GM13976 (cell line): Measurements from ENCODE around the gene SNX8.

Source experiments
- DNase-seq: peaks from one replicate; pipeline ENCODE4 v3.0.0; 2012; ENCODE audit warnings: low spot score
- in situ Hi-C: fragments of 300-500 bp; cut with MboI; formaldehyde crosslinking; loops from one replicate; pipeline ENCODE4 v1.12.0; 2022; ENCODE audit warnings: low sequenced_read_pairs, mixed read lengths, inconsistent platforms; ENCODE audit not compliant: unreplicated experiment
- TF ChIP-seq, protein P1 (sequence below): IDR thresholded peaks from 2 replicates; pipeline ENCODE4 v1.5.1; 2012; ENCODE audit warnings: borderline replicate concordance, mild to moderate bottlenecking; ENCODE audit not compliant: insufficient read depth; ENCODE audit errors: extremely low read depth, missing control alignments, control extremely low read depth

Gene SNX8

DNA sequence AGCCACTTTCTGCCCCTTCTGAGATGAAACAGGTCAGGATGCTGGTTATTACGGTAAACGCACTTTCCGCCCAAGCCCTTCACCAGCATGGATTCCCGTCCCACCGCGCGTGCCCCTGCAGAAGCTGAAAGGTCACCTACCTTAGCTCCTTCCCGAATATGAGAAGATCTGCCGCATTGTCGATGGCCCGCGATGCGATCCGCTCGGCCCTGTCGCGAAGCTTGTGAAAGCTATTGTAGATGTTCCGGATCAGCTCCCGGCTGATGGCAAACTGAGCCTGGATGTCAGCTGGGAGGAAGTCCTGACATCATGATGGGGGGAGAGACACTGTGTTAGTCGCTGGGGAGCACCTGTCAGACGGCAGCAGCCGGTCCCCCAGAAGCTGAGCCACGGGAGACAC lies 50.1 kb downstream of the SNX8 start:
- in situ Hi-C loops, result no loop called here
- no peak for DNase-seq
- TF ChIP-seq, protein P1, sequence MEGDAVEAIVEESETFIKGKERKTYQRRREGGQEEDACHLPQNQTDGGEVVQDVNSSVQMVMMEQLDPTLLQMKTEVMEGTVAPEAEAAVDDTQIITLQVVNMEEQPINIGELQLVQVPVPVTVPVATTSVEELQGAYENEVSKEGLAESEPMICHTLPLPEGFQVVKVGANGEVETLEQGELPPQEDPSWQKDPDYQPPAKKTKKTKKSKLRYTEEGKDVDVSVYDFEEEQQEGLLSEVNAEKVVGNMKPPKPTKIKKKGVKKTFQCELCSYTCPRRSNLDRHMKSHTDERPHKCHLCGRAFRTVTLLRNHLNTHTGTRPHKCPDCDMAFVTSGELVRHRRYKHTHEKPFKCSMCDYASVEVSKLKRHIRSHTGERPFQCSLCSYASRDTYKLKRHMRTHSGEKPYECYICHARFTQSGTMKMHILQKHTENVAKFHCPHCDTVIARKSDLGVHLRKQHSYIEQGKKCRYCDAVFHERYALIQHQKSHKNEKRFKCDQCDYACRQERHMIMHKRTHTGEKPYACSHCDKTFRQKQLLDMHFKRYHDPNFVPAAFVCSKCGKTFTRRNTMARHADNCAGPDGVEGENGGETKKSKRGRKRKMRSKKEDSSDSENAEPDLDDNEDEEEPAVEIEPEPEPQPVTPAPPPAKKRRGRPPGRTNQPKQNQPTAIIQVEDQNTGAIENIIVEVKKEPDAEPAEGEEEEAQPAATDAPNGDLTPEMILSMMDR, result no peak

DNA sequence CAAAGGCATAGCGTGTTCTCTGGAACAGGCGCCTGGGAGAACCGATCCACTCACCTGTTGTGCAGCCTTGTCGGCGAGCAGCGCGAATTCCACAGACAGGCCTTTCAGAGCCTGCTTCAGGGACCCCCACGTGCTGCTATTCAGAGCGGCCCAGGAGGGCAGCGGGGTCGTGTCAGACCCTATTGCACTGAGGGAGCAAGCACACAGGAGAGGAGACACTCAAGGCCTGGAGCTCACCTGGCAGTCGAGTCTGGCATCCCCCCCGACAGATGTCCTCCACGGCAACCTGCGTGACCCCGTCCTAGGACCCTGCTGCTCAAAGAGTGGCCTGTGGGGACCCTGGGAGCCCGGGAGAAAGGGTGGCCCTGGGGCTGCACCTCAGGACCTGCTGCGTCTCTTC lies 51.1 kb downstream of the SNX8 start:
- in situ Hi-C loops, result no loop called here
- TF ChIP-seq, protein P1, result no peak
- DNase-seq, result no peak

DNA sequence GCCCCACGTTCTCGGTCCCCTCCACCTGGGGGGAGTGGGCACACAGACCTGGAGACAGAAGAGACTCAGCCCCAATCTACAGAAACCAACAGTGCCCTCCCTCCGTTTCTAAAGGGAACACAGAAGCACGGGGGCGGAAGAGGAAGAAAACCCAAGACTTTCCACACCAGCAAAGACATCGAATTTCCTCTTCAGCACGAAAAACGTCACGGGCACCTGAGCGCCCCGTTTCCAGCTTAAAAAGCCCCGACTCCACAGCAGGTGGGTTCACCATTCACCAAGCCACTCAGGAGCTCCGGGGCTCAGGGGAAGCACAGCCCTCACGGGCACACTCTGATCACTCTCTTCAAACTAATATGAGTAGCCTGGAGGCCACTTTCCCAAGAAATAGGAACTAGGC lies 52.6 kb downstream of the SNX8 start:
- TF ChIP-seq, protein P1, result no peak
- peak; percentile 75 for DNase-seq
- in situ Hi-C loops, result no loop called here

DNA sequence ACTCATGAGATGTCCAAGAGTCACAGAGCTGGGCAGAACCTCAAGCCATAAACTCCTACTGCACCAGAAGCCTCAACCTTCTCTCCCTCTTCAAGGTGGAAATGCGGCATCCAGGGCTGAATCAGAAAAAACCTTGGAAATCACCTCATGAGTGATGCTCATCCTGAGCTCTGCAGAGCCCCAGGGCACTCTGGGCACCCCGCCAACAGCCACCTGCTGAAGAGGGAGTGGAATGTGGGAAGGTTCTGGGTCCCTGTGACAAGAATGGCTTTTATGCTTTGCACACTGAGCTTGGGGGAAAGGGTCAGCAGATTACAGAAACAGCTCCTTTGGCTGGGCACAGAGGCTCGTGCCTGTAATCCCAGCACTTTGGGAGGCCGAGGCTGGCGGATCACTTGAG lies 53.4 kb downstream of the SNX8 start:
- no peak for DNase-seq
- in situ Hi-C loops, result no loop called here
- TF ChIP-seq, protein P1, result no peak

- TF ChIP-seq, protein P1, result no peak
- in situ Hi-C loops, result no loop called here
- no peak for DNase-seq
Measured at GRCh38 chr7:2259480-2259879, 54.8 kb downstream of the SNX8 start.

DNA sequence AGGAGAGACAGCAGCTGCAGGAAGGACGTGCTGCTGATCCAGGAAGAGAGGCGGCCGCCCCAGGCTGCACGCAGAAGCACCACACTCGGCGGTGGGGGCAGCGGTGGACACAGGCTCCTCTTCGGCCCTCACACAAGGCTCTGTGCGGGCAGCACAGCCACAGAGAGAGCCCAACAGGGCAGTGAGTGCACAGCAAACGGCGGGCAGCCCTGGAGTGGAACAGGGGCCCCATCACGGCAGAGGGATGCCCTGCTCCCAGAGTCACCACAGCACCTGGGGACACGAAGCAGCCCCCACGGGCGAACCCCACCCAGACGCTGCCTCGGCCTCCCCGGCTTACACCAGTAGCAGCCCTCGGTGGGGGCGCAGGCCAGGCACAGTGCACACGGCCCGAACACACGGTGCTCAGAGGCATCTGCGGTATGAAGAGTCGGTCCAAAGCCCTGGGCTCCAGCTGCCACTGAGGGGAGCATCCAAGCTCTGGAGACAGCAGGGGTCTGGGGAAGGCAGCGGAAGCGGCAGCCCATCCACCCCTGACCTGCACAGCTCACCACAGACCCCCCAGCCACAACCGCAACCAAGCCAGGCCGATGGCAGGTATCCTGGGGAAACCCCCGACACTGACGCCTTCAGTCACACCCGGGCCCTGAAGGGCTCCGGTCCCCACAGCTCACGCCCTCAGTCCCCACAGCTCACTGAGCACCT lies 55.4 kb downstream of the SNX8 start:
- in situ Hi-C loops, result no loop called here
- DNase-seq, result peak; percentile 90
- TF ChIP-seq, protein P1, result no peak
